Endothelial cell of umbilical vein (primary cell): ENCODE measurements around the gene CAMTA1.

Experiments used
- CTCF ChIP-seq, 2 donors: IDR thresholded peaks; 1 replicate in 1 of 2; 2 replicates in 1 of 2; pipeline ENCODE4 v1.5.1; 2011; ENCODE audit warnings: low read length in 2 of 2, mild to moderate bottlenecking in 2 of 2, moderate library complexity in 2 of 2, control low read depth in 1 of 2, inconsistent platforms in 1 of 2, low read depth in 1 of 2; ENCODE audit not compliant: insufficient read depth in 1 of 2; ENCODE audit errors: extremely low read depth in 1 of 2
- EZH2 ChIP-seq: IDR thresholded peaks from 2 replicates; pipeline ENCODE4 v1.6.1; 2012; ENCODE audit warnings: borderline replicate concordance, low read depth, mild to moderate bottlenecking, moderate library complexity, low read length, inconsistent platforms; ENCODE audit not compliant: severe bottlenecking
- FOS ChIP-seq: IDR thresholded peaks from 2 replicates; pipeline ENCODE4 v1.6.1; 2011; ENCODE audit warnings: mild to moderate bottlenecking, low read length, moderate library complexity, borderline replicate concordance; ENCODE audit not compliant: insufficient read depth
- GATA2 ChIP-seq: IDR thresholded peaks from 2 replicates; pipeline ENCODE4 v1.7.0; 2011; ENCODE audit warnings: low read depth, mild to moderate bottlenecking, moderate library complexity, mixed read lengths, low read length; ENCODE audit not compliant: insufficient read length, insufficient read depth
- JUN ChIP-seq: IDR thresholded peaks from 2 replicates; pipeline ENCODE4 v1.6.1; 2011; ENCODE audit warnings: borderline replicate concordance, low read depth; ENCODE audit not compliant: insufficient read length, insufficient read depth
- MAX ChIP-seq: IDR thresholded peaks from 2 replicates; pipeline ENCODE4 v1.6.1; 2011; ENCODE audit not compliant: insufficient read depth, insufficient read length
- MYC ChIP-seq: IDR thresholded peaks from one replicate; pipeline ENCODE4 v1.6.1; 2011; ENCODE audit warnings: mild to moderate bottlenecking, low read depth, low read length
- POLR2A ChIP-seq: IDR thresholded peaks from 2 replicates; pipeline ENCODE4 v1.6.1; 2012; ENCODE audit warnings: low read depth, mild to moderate bottlenecking, control low read depth, low read length
- POLR2AphosphoS5 ChIP-seq: IDR thresholded peaks from 2 replicates; pipeline ENCODE4 v1.6.1; 2012; ENCODE audit warnings: low read depth, mild to moderate bottlenecking, control low read depth, low read length, moderate library complexity; ENCODE audit not compliant: insufficient read depth

DNA sequence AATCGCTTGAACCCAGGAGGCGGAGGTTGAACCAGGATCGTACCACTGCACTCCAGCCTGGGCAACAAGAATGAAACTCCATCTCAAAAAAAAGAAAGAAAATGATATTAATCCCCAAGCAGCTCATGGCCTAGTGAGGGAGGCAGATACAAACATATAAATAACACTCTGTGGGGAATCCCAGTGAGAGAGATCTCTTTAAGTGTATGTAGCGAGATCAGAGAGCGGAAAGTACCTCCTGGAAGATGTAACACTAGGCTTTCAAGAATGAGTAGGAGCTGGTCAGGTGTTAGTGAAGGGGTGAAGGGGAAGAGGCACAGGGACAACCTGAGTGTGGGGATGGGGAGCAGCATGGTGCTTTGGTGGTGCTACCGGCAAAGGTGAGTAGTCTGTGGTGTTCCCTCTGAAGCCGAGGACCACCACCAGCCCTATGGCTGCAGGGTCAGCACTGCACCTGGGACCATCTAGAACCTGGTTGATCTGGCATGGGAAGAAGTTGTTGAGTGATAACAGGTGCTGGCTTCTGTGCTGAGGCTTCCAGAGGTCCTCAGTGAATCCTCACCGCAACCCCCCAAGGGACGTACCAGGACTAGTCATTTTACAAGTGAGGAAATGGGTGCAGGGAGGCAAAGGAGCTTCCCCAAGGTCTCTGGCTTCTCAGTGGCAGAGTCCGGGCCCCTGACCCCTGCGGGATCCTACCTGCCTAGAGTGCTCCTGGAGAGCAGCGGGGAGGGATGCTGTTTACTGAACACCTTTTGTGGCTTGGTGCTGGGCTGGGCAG, 618.2 kb downstream of the CAMTA1 start:
- TF ChIP-seq EZH2: no peak
- no peak for TF ChIP-seq CTCF (IDR thresholded peaks at IDR 0.05; ENCODE audit: extremely low read depth in 1 of 2, insufficient read depth in 1 of 2, low read depth in 1 of 2, low read length in 2 of 2)
- TF ChIP-seq MAX: no peak
- TF ChIP-seq POLR2A: no peak
- no peak for TF ChIP-seq POLR2AphosphoS5
- TF ChIP-seq MYC: no peak
- TF ChIP-seq JUN: no peak
- no peak for TF ChIP-seq GATA2
- no peak for TF ChIP-seq FOS
